SJCRH30 (cell line): ENCODE data around the gene MGAT3. TPM values are rescaled to one million over a fixed set of nuclear protein-coding genes. Genes with fewer than 3 reads are reported as not detected.

ENCODE experiments used
- DNase-seq, 2 experiments: peaks; one replicate each; pipeline ENCODE4 v3.0.0-alpha.2; 2015 to 2020
- H3K27ac ChIP-seq: fragments of 250-450 bp; sonication (Bioruptor Pico); 2 replicates; pipeline ENCODE4 v1.5.1; 2020; ENCODE audit warnings: mild to moderate bottlenecking, moderate library complexity
- H3K27me3 ChIP-seq: fragments of 250-450 bp; sonication (Bioruptor Pico); 2 replicates; pipeline ENCODE4 v1.5.1; 2020; ENCODE audit warnings: mild to moderate bottlenecking, moderate library complexity
- H3K36me3 ChIP-seq: fragments of 250-450 bp; sonication (Bioruptor Pico); 2 replicates; pipeline ENCODE4 v1.5.1; 2020; ENCODE audit warnings: mild to moderate bottlenecking, moderate library complexity
- H3K4me1 ChIP-seq: fragments of 250-450 bp; sonication (Bioruptor Pico); 2 replicates; pipeline ENCODE4 v1.5.1; 2020; ENCODE audit warnings: mild to moderate bottlenecking, moderate library complexity
- H3K4me3 ChIP-seq: fragments of 250-450 bp; sonication (Bioruptor Pico); 2 replicates; pipeline ENCODE4 v1.5.1; 2020; ENCODE audit warnings: mild to moderate bottlenecking, moderate library complexity
- H3K9me3 ChIP-seq: fragments of 250-450 bp; sonication (Bioruptor Pico); replicated peaks from 2 replicates; pipeline ENCODE4 v1.5.1; 2020; ENCODE audit warnings: mild to moderate bottlenecking, moderate library complexity
- total RNA-seq: library from RNA; depleted of rRNA; stranded (reverse); fragments of >200 nt; shearing (Covaris generic); gene quantifications from 2 replicates; pipeline ENCODE4 v1.2.3, GENCODE V29; 2014

The MGAT3 gene
- total RNA-seq, 1 experiment from 2014 or later = not detected

- Histone ChIP-seq H3K27me3 (no peaks in the 10 kb centered on the region), H3K27ac (no peak overlapping the region), H3K4me3 (no peak overlapping the region), H3K9me3 (no peaks in the 10 kb centered on the region), H3K4me1 (peaks cover 12% of the 10 kb centered on the region; the same call in 1 of the 2 replicates), H3K36me3 (no peaks in the 10 kb centered on the region)
- DNase-seq = peak; percentile 53 to 67
These were observed 21.6 kb downstream of the MGAT3 start for GRCh38 chr22:39478441-39478850.

GRCh38 chr22:39479254-39479653 is 22.4 kb downstream of the MGAT3 start:
- Histone ChIP-seq H3K4me1 (peaks cover 12% of the 10 kb centered on the region; the same call in 1 of the 2 replicates), H3K4me3 (no peak overlapping the region), H3K36me3 (no peaks in the 10 kb centered on the region), H3K27ac (no peak overlapping the region), H3K9me3 (no peaks in the 10 kb centered on the region), H3K27me3 (no peaks in the 10 kb centered on the region)
- no peak for DNase-seq

- Histone ChIP-seq H3K4me1 (peaks cover 12% of the 10 kb centered on the region; the same call in 1 of the 2 replicates), H3K27me3 (no peaks in the 10 kb centered on the region), H3K9me3 (no peaks in the 10 kb centered on the region), H3K36me3 (no peaks in the 10 kb centered on the region), H3K4me3 (no peak overlapping the region), H3K27ac (no peak overlapping the region)
- no peak for DNase-seq
These were observed 23.7 kb downstream of the MGAT3 start for GRCh38 chr22:39480557-39480956.

GRCh38 chr22:39481054-39481453 is 24.2 kb downstream of the MGAT3 start:
- no peaks in the 10 kb centered on the region for H3K9me3 ChIP-seq
- no peaks in the 10 kb centered on the region for H3K27me3 ChIP-seq
- no peaks in the 10 kb centered on the region for H3K36me3 ChIP-seq
- DNase-seq = no peak
- H3K27ac ChIP-seq = no peak overlapping the region
- peaks cover 12% of the 10 kb centered on the region; the same call in 1 of the 2 replicates for H3K4me1 ChIP-seq
- no peak overlapping the region for H3K4me3 ChIP-seq

GRCh38 chr22:39481595-39481994 is 24.8 kb downstream of the MGAT3 start:
- Histone ChIP-seq H3K27me3 (no peaks in the 10 kb centered on the region), H3K9me3 (no peaks in the 10 kb centered on the region), H3K36me3 (no peaks in the 10 kb centered on the region), H3K4me3 (no peak overlapping the region), H3K27ac (no peak overlapping the region), H3K4me1 (peaks cover 12% of the 10 kb centered on the region; the same call in 1 of the 2 replicates)
- DNase-seq = no peak

GRCh38 chr22:39482768-39483167 is 26.0 kb downstream of the MGAT3 start:
- Histone ChIP-seq H3K9me3 (no peaks in the 10 kb centered on the region), H3K36me3 (no peaks in the 10 kb centered on the region), H3K4me3 (no peak overlapping the region), H3K4me1 (peaks cover 12% of the 10 kb centered on the region; the same call in 1 of the 2 replicates), H3K27me3 (no peaks in the 10 kb centered on the region), H3K27ac (no peak overlapping the region)
- peak in 1 of 2 experiments; percentile 27 for DNase-seq

GRCh38 chr22:39486951-39487825 is 30.4 kb downstream of the MGAT3 start:
- Histone ChIP-seq H3K36me3 (no peaks in the 10 kb centered on the region), H3K27ac (no peak overlapping the region), H3K4me1 (peaks cover 3% of the 10 kb centered on the region; the same call in 1 of the 2 replicates), H3K4me3 (no peak overlapping the region), H3K27me3 (no peaks in the 10 kb centered on the region), H3K9me3 (no peaks in the 10 kb centered on the region)
- no peak for DNase-seq

GRCh38 chr22:39487826-39488520 is 31.2 kb downstream of the MGAT3 start:
- no peak for DNase-seq
- Histone ChIP-seq H3K27ac (no peak overlapping the region), H3K4me3 (no peak overlapping the region), H3K9me3 (no peaks in the 10 kb centered on the region), H3K4me1 (peaks cover 3% of the 10 kb centered on the region; the same call in 1 of the 2 replicates), H3K27me3 (no peaks in the 10 kb centered on the region), H3K36me3 (no peaks in the 10 kb centered on the region)

GRCh38 chr22:39488563-39489083 is 31.8 kb downstream of the MGAT3 start:
- H3K27me3 ChIP-seq = no peaks in the 10 kb centered on the region
- H3K9me3 ChIP-seq = no peaks in the 10 kb centered on the region
- H3K4me1 ChIP-seq = peaks cover 3% of the 10 kb centered on the region; the same call in 1 of the 2 replicates
- no peak overlapping the region for H3K27ac ChIP-seq
- no peaks in the 10 kb centered on the region for H3K36me3 ChIP-seq
- DNase-seq = no peak
- H3K4me3 ChIP-seq = no peak overlapping the region

GRCh38 chr22:39489094-39490068 is 32.6 kb downstream of the MGAT3 start:
- no peak for DNase-seq
- Histone ChIP-seq H3K36me3 (no peaks in the 10 kb centered on the region), H3K4me3 (no peak overlapping the region), H3K27me3 (no peaks in the 10 kb centered on the region), H3K9me3 (no peaks in the 10 kb centered on the region), H3K4me1 (peaks cover 3% of the 10 kb centered on the region; the same call in 1 of the 2 replicates), H3K27ac (no peak overlapping the region)

- H3K9me3 ChIP-seq = no peaks in the 10 kb centered on the region
- H3K4me3 ChIP-seq = no peak overlapping the region
- H3K4me1 ChIP-seq = peaks cover 3% of the 10 kb centered on the region; the same call in 1 of the 2 replicates
- H3K27me3 ChIP-seq = no peaks in the 10 kb centered on the region
- no peak overlapping the region for H3K27ac ChIP-seq
- no peaks in the 10 kb centered on the region for H3K36me3 ChIP-seq
- DNase-seq = peak; percentile 69 to 79
These were observed 33.5 kb downstream of the MGAT3 start for GRCh38 chr22:39490135-39490798.

GRCh38 chr22:39490966-39491680 is 34.3 kb downstream of the MGAT3 start:
- H3K9me3 ChIP-seq = no peaks in the 10 kb centered on the region
- no peak overlapping the region for H3K27ac ChIP-seq
- no peaks in the 10 kb centered on the region for H3K36me3 ChIP-seq
- no peak overlapping the region for H3K4me3 ChIP-seq
- peaks cover 3% of the 10 kb centered on the region; the same call in 1 of the 2 replicates for H3K4me1 ChIP-seq
- no peak for DNase-seq
- H3K27me3 ChIP-seq = no peaks in the 10 kb centered on the region

GRCh38 chr22:39491696-39492095 is 34.9 kb downstream of the MGAT3 start:
- Histone ChIP-seq H3K4me3 (no peak overlapping the region), H3K36me3 (no peaks in the 10 kb centered on the region), H3K9me3 (no peaks in the 10 kb centered on the region), H3K4me1 (peaks cover 3% of the 10 kb centered on the region; the same call in 1 of the 2 replicates), H3K27ac (no peak overlapping the region), H3K27me3 (no peaks in the 10 kb centered on the region)
- no peak for DNase-seq
